HEK293 (cell line): Measurements from ENCODE around the gene MLN.

Experiments
- KLF1 ChIP-seq: fragments of 450-650 bp; formaldehyde crosslinking; IDR thresholded peaks from 2 replicates; pipeline ENCODE4 v1.5.1; 2016; ENCODE audit warnings: missing biosample characterization, missing genetic modification characterization
- OVOL3 ChIP-seq: fragments of 450-650 bp; formaldehyde crosslinking; IDR thresholded peaks from 2 replicates; pipeline ENCODE4 v1.5.1; 2016; ENCODE audit warnings: missing biosample characterization, missing genetic modification characterization
- TCF7L2 ChIP-seq: IDR thresholded peaks from 2 replicates; pipeline ENCODE4 v1.6.1; 2011; ENCODE audit warnings: low read depth, mild to moderate bottlenecking, inconsistent platforms, low read length, moderate library complexity, borderline replicate concordance
- ZFHX2 ChIP-seq: fragments of 450-650 bp; formaldehyde crosslinking; conservative IDR thresholded peaks from 2 replicates; pipeline ENCODE4 v1.5.1; 2016; ENCODE audit warnings: missing biosample characterization, missing genetic modification characterization
- ZNF274 ChIP-seq, 2 experiments: fragments of 200-500 bp in 1 of 2; fragments of 450-650 bp in 1 of 2; sonication (Bioruptor generic) in 1 of 2; formaldehyde crosslinking in 1 of 2; IDR thresholded peaks; 2 replicates each; pipeline versions ENCODE4 v1.5.1 to v1.6.1; 2014 to 2016; ENCODE audit warnings: borderline replicate concordance in 1 of 2, inconsistent platforms in 1 of 2, low read length in 1 of 2, missing biosample characterization in 1 of 2, missing genetic modification characterization in 1 of 2
- ZNF501 ChIP-seq: fragments of 450-650 bp; formaldehyde crosslinking; IDR thresholded peaks from 2 replicates; pipeline ENCODE4 v1.5.1; 2016; ENCODE audit warnings: missing biosample characterization, missing genetic modification characterization
- ZNF548 ChIP-seq: fragments of 450-650 bp; formaldehyde crosslinking; IDR thresholded peaks from 2 replicates; pipeline ENCODE4 v1.5.1; 2016; ENCODE audit warnings: missing biosample characterization, missing genetic modification characterization
- ZNF596 ChIP-seq: fragments of 450-650 bp; IDR thresholded peaks from 2 replicates; pipeline ENCODE4 v1.5.0; 2018; ENCODE audit warnings: missing biosample characterization, mild to moderate bottlenecking, missing genetic modification characterization, moderate library complexity
- ZNF670 ChIP-seq: fragments of 450-650 bp; formaldehyde crosslinking; IDR thresholded peaks from 2 replicates; pipeline ENCODE4 v1.5.1; 2016; ENCODE audit warnings: missing biosample characterization, missing genetic modification characterization, low read depth
- ZNF677 ChIP-seq: fragments of 450-650 bp; IDR thresholded peaks from 2 replicates; pipeline ENCODE4 v1.5.0; 2018; ENCODE audit warnings: missing biosample characterization, mild to moderate bottlenecking, missing genetic modification characterization, moderate library complexity
- ZNF776 ChIP-seq: fragments of 450-650 bp; formaldehyde crosslinking; IDR thresholded peaks from 2 replicates; pipeline ENCODE4 v1.5.0; 2017; ENCODE audit warnings: missing biosample characterization, missing genetic modification characterization, borderline replicate concordance
- ZSCAN30 ChIP-seq: fragments of 450-650 bp; IDR thresholded peaks from 2 replicates; pipeline ENCODE4 v1.5.1; 2018; ENCODE audit warnings: missing biosample characterization, mild to moderate bottlenecking, missing genetic modification characterization, moderate library complexity
- TF ChIP-seq, protein P1 (sequence below): fragments of 450-650 bp; formaldehyde crosslinking; conservative IDR thresholded peaks from 2 replicates; pipeline ENCODE4 v1.5.1; 2016; ENCODE audit warnings: low read depth, missing biosample characterization, missing genetic modification characterization
- TF ChIP-seq, protein P2 (sequence below): fragments of 450-650 bp; formaldehyde crosslinking; IDR thresholded peaks from 2 replicates; pipeline ENCODE4 v1.5.1; 2016; ENCODE audit warnings: missing biosample characterization, missing genetic modification characterization, borderline replicate concordance
- TF ChIP-seq, protein P3 (sequence below): fragments of 450-650 bp; formaldehyde crosslinking; IDR thresholded peaks from 2 replicates; pipeline ENCODE4 v1.5.1; 2016; ENCODE audit warnings: missing biosample characterization, missing genetic modification characterization
- TF ChIP-seq, protein P4 (sequence below): fragments of 450-650 bp; formaldehyde crosslinking; IDR thresholded peaks from 2 replicates; pipeline ENCODE4 v1.5.1; 2016; ENCODE audit warnings: missing biosample characterization, missing genetic modification characterization
- TF ChIP-seq, protein P5 (sequence below): fragments of 450-650 bp; formaldehyde crosslinking; IDR thresholded peaks from 2 replicates; pipeline ENCODE4 v1.5.1; 2016; ENCODE audit warnings: missing biosample characterization, missing genetic modification characterization
- TF ChIP-seq, protein P6 (sequence below): fragments of 450-650 bp; formaldehyde crosslinking; IDR thresholded peaks from 2 replicates; pipeline ENCODE4 v1.5.1; 2016; ENCODE audit warnings: missing biosample characterization, missing genetic modification characterization

Gene MLN

DNA sequence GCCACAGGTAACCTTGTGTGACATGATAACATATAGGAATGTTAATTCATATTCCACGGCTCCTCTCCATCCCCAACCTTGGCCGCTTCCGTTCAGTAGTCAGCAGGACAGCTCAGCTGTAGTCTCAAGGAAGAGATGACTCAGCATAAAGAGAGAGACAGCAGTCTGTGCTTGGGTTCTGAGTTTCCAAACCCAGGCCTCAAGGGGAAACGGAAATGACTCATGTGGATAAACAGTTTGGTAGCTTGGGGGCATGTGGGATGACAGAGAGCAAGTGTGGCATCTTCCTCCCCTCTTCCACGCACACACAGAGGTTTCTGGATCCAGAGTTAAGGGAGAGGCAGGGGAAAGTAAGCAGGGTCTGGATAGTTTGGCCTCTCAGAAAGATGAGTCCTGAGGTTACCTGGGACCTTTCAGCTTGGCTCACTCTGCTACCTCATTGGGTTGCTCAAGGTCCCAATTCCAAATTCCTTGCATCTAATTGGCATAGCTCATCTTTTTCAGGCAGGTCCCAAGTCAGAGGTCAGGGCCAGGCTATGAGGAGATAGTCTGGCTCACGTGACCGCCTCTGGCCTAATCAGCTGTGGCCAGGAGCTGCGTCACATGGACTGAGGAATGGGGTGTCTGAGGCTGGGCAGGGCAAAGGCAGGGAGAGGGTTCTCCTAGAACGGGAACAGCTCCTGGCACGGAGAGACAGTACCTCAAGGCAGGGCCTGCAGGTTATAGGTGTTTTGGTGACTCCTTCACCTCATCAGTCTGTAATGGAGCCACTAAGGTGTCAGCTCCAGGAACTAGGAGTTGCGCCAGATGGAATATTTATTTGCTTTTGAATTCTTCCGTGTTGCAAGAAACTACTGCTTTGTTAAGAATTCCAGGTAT is 36.5 kb upstream of the MLN start (continued):
- TF ChIP-seq, protein P1, sequence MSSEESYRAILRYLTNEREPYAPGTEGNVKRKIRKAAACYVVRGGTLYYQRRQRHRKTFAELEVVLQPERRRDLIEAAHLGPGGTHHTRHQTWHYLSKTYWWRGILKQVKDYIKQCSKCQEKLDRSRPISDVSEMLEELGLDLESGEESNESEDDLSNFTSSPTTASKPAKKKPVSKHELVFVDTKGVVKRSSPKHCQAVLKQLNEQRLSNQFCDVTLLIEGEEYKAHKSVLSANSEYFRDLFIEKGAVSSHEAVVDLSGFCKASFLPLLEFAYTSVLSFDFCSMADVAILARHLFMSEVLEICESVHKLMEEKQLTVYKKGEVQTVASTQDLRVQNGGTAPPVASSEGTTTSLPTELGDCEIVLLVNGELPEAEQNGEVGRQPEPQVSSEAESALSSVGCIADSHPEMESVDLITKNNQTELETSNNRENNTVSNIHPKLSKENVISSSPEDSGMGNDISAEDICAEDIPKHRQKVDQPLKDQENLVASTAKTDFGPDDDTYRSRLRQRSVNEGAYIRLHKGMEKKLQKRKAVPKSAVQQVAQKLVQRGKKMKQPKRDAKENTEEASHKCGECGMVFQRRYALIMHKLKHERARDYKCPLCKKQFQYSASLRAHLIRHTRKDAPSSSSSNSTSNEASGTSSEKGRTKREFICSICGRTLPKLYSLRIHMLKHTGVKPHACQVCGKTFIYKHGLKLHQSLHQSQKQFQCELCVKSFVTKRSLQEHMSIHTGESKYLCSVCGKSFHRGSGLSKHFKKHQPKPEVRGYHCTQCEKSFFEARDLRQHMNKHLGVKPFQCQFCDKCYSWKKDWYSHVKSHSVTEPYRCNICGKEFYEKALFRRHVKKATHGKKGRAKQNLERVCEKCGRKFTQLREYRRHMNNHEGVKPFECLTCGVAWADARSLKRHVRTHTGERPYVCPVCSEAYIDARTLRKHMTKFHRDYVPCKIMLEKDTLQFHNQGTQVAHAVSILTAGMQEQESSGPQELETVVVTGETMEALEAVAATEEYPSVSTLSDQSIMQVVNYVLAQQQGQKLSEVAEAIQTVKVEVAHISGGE (tag by site-specific recombination), result no peak
- TF ChIP-seq, protein P2, sequence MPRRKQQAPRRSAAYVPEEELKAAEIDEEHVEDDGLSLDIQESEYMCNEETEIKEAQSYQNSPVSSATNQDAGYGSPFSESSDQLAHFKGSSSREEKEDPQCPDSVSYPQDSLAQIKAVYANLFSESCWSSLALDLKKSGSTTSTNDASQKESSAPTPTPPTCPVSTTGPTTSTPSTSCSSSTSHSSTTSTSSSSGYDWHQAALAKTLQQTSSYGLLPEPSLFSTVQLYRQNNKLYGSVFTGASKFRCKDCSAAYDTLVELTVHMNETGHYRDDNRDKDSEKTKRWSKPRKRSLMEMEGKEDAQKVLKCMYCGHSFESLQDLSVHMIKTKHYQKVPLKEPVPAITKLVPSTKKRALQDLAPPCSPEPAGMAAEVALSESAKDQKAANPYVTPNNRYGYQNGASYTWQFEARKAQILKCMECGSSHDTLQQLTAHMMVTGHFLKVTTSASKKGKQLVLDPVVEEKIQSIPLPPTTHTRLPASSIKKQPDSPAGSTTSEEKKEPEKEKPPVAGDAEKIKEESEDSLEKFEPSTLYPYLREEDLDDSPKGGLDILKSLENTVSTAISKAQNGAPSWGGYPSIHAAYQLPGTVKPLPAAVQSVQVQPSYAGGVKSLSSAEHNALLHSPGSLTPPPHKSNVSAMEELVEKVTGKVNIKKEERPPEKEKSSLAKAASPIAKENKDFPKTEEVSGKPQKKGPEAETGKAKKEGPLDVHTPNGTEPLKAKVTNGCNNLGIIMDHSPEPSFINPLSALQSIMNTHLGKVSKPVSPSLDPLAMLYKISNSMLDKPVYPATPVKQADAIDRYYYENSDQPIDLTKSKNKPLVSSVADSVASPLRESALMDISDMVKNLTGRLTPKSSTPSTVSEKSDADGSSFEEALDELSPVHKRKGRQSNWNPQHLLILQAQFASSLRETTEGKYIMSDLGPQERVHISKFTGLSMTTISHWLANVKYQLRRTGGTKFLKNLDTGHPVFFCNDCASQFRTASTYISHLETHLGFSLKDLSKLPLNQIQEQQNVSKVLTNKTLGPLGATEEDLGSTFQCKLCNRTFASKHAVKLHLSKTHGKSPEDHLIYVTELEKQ (tag by site-specific recombination), result peak; percentile 56; the same call in 1 of the 2 replicates
- TF ChIP-seq ZNF548 (tag by site-specific recombination), result no peak
- TF ChIP-seq ZNF670 (tag by site-specific recombination), result no peak
- TF ChIP-seq OVOL3 (tag by site-specific recombination), result no peak
- peak; percentile 63 for TF ChIP-seq ZFHX2 (tag by site-specific recombination)
- TF ChIP-seq ZNF596 (tag by site-specific recombination), result no peak
- no peak for TF ChIP-seq KLF1 (tag by site-specific recombination)
- TF ChIP-seq ZNF274 (IDR thresholded peaks at IDR 0.05; ENCODE audit: low read length), result no peak
- TF ChIP-seq ZNF274 (tag by site-specific recombination; IDR thresholded peaks at IDR 0.05; ENCODE audit: borderline replicate concordance), result no peak
- TF ChIP-seq, protein P3, sequence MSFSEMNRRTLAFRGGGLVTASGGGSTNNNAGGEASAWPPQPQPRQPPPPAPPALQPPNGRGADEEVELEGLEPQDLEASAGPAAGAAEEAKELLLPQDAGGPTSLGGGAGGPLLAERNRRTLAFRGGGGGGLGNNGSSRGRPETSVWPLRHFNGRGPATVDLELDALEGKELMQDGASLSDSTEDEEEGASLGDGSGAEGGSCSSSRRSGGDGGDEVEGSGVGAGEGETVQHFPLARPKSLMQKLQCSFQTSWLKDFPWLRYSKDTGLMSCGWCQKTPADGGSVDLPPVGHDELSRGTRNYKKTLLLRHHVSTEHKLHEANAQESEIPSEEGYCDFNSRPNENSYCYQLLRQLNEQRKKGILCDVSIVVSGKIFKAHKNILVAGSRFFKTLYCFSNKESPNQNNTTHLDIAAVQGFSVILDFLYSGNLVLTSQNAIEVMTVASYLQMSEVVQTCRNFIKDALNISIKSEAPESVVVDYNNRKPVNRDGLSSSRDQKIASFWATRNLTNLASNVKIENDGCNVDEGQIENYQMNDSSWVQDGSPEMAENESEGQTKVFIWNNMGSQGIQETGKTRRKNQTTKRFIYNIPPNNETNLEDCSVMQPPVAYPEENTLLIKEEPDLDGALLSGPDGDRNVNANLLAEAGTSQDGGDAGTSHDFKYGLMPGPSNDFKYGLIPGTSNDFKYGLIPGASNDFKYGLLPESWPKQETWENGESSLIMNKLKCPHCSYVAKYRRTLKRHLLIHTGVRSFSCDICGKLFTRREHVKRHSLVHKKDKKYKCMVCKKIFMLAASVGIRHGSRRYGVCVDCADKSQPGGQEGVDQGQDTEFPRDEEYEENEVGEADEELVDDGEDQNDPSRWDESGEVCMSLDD, result peak; percentile 54
- TF ChIP-seq, protein P4, sequence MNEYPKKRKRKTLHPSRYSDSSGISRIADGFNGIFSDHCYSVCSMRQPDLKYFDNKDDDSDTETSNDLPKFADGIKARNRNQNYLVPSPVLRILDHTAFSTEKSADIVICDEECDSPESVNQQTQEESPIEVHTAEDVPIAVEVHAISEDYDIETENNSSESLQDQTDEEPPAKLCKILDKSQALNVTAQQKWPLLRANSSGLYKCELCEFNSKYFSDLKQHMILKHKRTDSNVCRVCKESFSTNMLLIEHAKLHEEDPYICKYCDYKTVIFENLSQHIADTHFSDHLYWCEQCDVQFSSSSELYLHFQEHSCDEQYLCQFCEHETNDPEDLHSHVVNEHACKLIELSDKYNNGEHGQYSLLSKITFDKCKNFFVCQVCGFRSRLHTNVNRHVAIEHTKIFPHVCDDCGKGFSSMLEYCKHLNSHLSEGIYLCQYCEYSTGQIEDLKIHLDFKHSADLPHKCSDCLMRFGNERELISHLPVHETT, result peak; percentile 90
- TF ChIP-seq ZNF501 (tag by site-specific recombination), result no peak
- no peak for TF ChIP-seq ZNF677 (tag by site-specific recombination)
- TF ChIP-seq ZSCAN30 (tag by site-specific recombination), result no peak
- TF ChIP-seq, protein P5, sequence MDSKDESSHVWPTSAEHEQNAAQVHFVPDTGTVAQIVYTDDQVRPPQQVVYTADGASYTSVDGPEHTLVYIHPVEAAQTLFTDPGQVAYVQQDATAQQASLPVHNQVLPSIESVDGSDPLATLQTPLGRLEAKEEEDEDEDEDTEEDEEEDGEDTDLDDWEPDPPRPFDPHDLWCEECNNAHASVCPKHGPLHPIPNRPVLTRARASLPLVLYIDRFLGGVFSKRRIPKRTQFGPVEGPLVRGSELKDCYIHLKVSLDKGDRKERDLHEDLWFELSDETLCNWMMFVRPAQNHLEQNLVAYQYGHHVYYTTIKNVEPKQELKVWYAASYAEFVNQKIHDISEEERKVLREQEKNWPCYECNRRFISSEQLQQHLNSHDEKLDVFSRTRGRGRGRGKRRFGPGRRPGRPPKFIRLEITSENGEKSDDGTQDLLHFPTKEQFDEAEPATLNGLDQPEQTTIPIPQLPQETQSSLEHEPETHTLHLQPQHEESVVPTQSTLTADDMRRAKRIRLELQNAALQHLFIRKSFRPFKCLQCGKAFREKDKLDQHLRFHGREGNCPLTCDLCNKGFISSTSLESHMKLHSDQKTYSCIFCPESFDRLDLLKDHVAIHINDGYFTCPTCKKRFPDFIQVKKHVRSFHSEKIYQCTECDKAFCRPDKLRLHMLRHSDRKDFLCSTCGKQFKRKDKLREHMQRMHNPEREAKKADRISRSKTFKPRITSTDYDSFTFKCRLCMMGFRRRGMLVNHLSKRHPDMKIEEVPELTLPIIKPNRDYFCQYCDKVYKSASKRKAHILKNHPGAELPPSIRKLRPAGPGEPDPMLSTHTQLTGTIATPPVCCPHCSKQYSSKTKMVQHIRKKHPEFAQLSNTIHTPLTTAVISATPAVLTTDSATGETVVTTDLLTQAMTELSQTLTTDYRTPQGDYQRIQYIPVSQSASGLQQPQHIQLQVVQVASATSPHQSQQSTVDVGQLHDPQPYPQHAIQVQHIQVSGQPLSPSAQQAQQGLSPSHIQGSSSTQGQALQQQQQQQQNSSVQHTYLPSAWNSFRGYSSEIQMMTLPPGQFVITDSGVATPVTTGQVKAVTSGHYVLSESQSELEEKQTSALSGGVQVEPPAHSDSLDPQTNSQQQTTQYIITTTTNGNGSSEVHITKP (tag by site-specific recombination), result peak; percentile 53
- TF ChIP-seq ZNF776, result no peak
- TF ChIP-seq, protein P6, sequence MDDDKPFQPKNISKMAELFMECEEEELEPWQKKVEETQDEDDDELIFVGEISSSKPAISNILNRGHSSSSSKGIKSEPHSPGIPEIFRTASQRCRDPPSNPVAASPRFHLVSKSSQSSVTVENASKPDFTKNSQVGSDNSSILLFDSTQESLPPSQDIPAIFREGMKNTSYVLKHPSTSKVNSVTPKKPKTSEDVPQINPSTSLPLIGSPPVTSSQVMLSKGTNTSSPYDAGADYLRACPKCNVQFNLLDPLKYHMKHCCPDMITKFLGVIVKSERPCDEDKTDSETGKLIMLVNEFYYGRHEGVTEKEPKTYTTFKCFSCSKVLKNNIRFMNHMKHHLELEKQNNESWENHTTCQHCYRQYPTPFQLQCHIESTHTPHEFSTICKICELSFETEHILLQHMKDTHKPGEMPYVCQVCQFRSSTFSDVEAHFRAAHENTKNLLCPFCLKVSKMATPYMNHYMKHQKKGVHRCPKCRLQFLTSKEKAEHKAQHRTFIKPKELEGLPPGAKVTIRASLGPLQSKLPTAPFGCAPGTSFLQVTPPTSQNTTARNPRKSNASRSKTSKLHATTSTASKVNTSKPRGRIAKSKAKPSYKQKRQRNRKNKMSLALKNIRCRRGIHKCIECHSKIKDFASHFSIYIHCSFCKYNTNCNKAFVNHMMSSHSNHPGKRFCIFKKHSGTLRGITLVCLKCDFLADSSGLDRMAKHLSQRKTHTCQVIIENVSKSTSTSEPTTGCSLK (tag by site-specific recombination), result no peak
- no peak for TF ChIP-seq TCF7L2
